Body of pancreas (tissue), 4 donors: Measurements from ENCODE around the gene IFNA16. TPM values are rescaled to one million over a fixed set of nuclear protein-coding genes. Genes with fewer than 3 reads are reported as not detected.
"Not testable (repeated sequence)": the region's sequence is repeated elsewhere in the genome, so short reads cannot be mapped to it uniquely, and the experiment has no call there.

Experiments used
- ATAC-seq: fragments of 150-250 bp; one replicate; pipeline ENCODE4 v1.9.1; 2016
- DNase-seq, 4 donors: peaks; one replicate each; pipeline ENCODE4 v3.0.0-alpha.2; 2019
- H3K27ac ChIP-seq, 4 donors: fragments of 200-600 bp; sonication (generic); 1 replicate in 3 of 4; 2 replicates in 1 of 4; pipeline versions ENCODE4 v1.5.1 to v1.6.1; 2016 to 2019; ENCODE audit warnings: mild to moderate bottlenecking in 1 of 4, mixed read lengths in 1 of 4, moderate library complexity in 1 of 4
- H3K27me3 ChIP-seq, 2 donors: fragments of 200-600 bp; sonication (generic); one replicate each; pipeline ENCODE4 v1.6.0; 2016; ENCODE audit warnings: mild to moderate bottlenecking in 1 of 2
- H3K36me3 ChIP-seq, 2 donors: fragments of 200-600 bp; sonication (generic); replicated peaks in 1 of 2; 2 replicates each; pipeline ENCODE4 v1.5.1; 2016; ENCODE audit warnings: low read depth in 2 of 2; ENCODE audit not compliant: insufficient read depth in 1 of 2
- H3K4me1 ChIP-seq: fragments of 200-600 bp; sonication (generic); one replicate; pipeline ENCODE4 v1.6.0; 2016
- H3K4me3 ChIP-seq, 2 donors: fragments of 200-600 bp; sonication (generic); 1 replicate in 1 of 2; 2 replicates in 1 of 2; pipeline ENCODE4 v1.5.1; 2016 to 2019
- H3K9me3 ChIP-seq, 3 donors: fragments of 200-600 bp; sonication (generic); 1 replicate in 2 of 3; 2 replicates in 1 of 3; pipeline ENCODE4 v1.5.1; 2016
- CTCF ChIP-seq, 7 experiments: fragments of 450-650 bp in 4 of 7; fragments of 200-600 bp in 3 of 7; sonication (generic) in 3 of 7; IDR thresholded peaks; one replicate each; pipeline ENCODE4 v1.5.1; 2016 to 2019; ENCODE audit warnings: antibody characterized with exemption in 7 of 7
- POLR2A ChIP-seq, 3 donors: fragments of 450-650 bp; IDR thresholded peaks; one replicate each; pipeline ENCODE4 v1.6.1; 2016; ENCODE audit warnings: antibody characterized with exemption in 3 of 3, mild to moderate bottlenecking in 2 of 3
- WGBS, 2 donors: methylation state at CpG; one replicate each; pipeline ENCODE4 v1.1.5; 2017; 5-methylcytosine and 5-hydroxymethylcytosine counted together
- intact Hi-C: fragments of 100-400 bp; cut with DNase I; formaldehyde crosslinking; loops from one replicate; pipeline ENCODE4 v1.15.1; 2023
- total RNA-seq, 2 donors: library from RNA; depleted of rRNA; stranded (reverse); fragments of >200 nt; gene quantifications; one replicate each; pipeline ENCODE4 v1.1.0, GENCODE V29; 2016

IFNA16 gene
- not detected for total RNA-seq

GRCh38 chr9:21217211-21217610 lies at the start of gene IFNA16:
Gene IFNA16 (minus strand): TSS chr9:21217311. CDS start chr9:21217305, 6 bp downstream.
- intact Hi-C loops, H3K4me1 ChIP-seq, H3K4me3 ChIP-seq, H3K9me3 ChIP-seq, H3K27ac ChIP-seq, ATAC-seq, H3K27me3 ChIP-seq, DNase-seq, H3K36me3 ChIP-seq: not testable (repeated sequence)
- 65 to 73% methylated on average over 1 of the region's 1 CpG for WGBS, 2 donors

- DNase-seq: no peak
- intact Hi-C loops: no loop called here
Observed at GRCh38 chr9:21265421-21266189, 48.5 kb upstream of the IFNA16 start.

GRCh38 chr9:21255538-21256212 lies 38.6 kb upstream of the IFNA16 start:
- Histone ChIP-seq H3K4me3 (no peak overlapping the region), H3K9me3 (no peaks in the 10 kb centered on the region), H3K27ac (no peak overlapping the region), H3K27me3 (no peaks in the 10 kb centered on the region), H3K4me1 (no peaks in the 10 kb centered on the region), H3K36me3 (no peaks in the 10 kb centered on the region)
- TF ChIP-seq POLR2A (IDR thresholded peaks at IDR 0.05): no peak
- no peak for TF ChIP-seq CTCF (IDR thresholded peaks at IDR 0.05)
- no peak for DNase-seq
- WGBS, 2 donors: 61 to 69% methylated on average over 5 of the region's 5 CpGs
- no peak for ATAC-seq
- intact Hi-C loops: no loop called here

More at GRCh38 chr9:21265421-21266189, 48.5 kb upstream of the IFNA16 start:
- Histone ChIP-seq H3K9me3 (no peaks in the 10 kb centered on the region), H3K27me3 (no peaks in the 10 kb centered on the region), H3K27ac (no peak overlapping the region), H3K4me3 (no peak overlapping the region), H3K36me3 (no peaks in the 10 kb centered on the region), H3K4me1 (no peaks in the 10 kb centered on the region)
- TF ChIP-seq CTCF (IDR thresholded peaks at IDR 0.05): no peak
- TF ChIP-seq POLR2A (IDR thresholded peaks at IDR 0.05): no peak
- ATAC-seq: no peak
- 20 to 29% methylated on average over 1 of the region's 1 CpG for WGBS, 2 donors

- TF ChIP-seq CTCF (IDR thresholded peaks at IDR 0.05) (peak in 6 of 7 experiments; percentile 9 to 49 (median 36)), POLR2A (IDR thresholded peaks at IDR 0.05) (no peak)
- intact Hi-C loops: no loop called here
- DNase-seq (peak in 1 of 4 donors; percentile 34), ATAC-seq (peak; percentile 55)
- no peak overlapping the region for H3K4me3 ChIP-seq
- H3K27me3 ChIP-seq: no peaks in the 10 kb centered on the region
- no peaks in the 10 kb centered on the region for H3K36me3 ChIP-seq
- WGBS, 2 donors: 0% methylated on average over 3 of the region's 3 CpGs
- no peak overlapping the region for H3K27ac ChIP-seq
- H3K9me3 ChIP-seq: no peaks in the 10 kb centered on the region
- H3K4me1 ChIP-seq: no peaks in the 10 kb centered on the region
Observed at GRCh38 chr9:21252721-21253547, 35.8 kb upstream of the IFNA16 start.

- Histone ChIP-seq H3K4me3 (no peak overlapping the region), H3K9me3 (no peaks in the 10 kb centered on the region), H3K36me3 (no peaks in the 10 kb centered on the region), H3K4me1 (no peaks in the 10 kb centered on the region), H3K27me3 (no peaks in the 10 kb centered on the region), H3K27ac (no peak overlapping the region)
- no peak for TF ChIP-seq CTCF (IDR thresholded peaks at IDR 0.05)
- TF ChIP-seq POLR2A (IDR thresholded peaks at IDR 0.05): no peak
- intact Hi-C loops: no loop called here
- WGBS, 2 donors: 23 to 26% methylated on average over 4 of the region's 4 CpGs
- ATAC-seq: peak; percentile 70
- peak in 1 of 4 donors; percentile 2 for DNase-seq
Observed at GRCh38 chr9:21251638-21252037, 34.5 kb upstream of the IFNA16 start.
